Measurements from ENCODE around the gene MIEF1. TPM values are rescaled to one million over a fixed set of nuclear protein-coding genes. Genes with fewer than 3 reads are reported as not detected.

The MIEF1 gene
- total RNA-seq, 2 donors from 2014 or later, result 14.4 to 22.1 TPM

DNA sequence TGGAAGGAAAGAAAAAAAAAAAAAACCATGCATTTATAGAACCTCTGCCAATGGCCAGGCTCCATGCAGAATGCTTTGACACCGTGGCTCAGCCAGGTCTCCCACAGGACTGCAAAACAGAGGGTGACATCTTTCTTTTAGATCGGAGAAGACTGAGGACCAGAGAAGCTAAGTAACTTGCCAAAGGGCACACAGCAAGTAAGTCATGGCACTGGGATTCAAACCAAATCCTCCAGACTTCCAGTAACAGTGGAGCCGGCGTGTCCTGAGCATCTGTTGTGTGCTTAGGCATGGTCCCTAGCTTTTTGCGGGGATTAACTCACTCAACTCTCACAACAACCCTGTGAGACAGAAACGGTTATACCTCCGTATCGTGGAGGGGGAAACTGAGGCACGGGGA lies 24.5 kb upstream of the MIEF1 start:
- Histone ChIP-seq H3K9me3 (no peaks in the 10 kb centered on the region), H3K27me3 (no peaks in the 10 kb centered on the region), H3K36me3 (no peaks in the 10 kb centered on the region), H3K4me3 (no peak overlapping the region), H3K27ac (no peak overlapping the region), H3K4me1 (peaks cover 0 to 29% of the 10 kb centered on the region in 2 donors)
- no peak for DNase-seq (ENCODE audit: low spot score)
- TF ChIP-seq, protein P1, sequence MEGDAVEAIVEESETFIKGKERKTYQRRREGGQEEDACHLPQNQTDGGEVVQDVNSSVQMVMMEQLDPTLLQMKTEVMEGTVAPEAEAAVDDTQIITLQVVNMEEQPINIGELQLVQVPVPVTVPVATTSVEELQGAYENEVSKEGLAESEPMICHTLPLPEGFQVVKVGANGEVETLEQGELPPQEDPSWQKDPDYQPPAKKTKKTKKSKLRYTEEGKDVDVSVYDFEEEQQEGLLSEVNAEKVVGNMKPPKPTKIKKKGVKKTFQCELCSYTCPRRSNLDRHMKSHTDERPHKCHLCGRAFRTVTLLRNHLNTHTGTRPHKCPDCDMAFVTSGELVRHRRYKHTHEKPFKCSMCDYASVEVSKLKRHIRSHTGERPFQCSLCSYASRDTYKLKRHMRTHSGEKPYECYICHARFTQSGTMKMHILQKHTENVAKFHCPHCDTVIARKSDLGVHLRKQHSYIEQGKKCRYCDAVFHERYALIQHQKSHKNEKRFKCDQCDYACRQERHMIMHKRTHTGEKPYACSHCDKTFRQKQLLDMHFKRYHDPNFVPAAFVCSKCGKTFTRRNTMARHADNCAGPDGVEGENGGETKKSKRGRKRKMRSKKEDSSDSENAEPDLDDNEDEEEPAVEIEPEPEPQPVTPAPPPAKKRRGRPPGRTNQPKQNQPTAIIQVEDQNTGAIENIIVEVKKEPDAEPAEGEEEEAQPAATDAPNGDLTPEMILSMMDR (IDR thresholded peaks at IDR 0.05), result no peak

DNA sequence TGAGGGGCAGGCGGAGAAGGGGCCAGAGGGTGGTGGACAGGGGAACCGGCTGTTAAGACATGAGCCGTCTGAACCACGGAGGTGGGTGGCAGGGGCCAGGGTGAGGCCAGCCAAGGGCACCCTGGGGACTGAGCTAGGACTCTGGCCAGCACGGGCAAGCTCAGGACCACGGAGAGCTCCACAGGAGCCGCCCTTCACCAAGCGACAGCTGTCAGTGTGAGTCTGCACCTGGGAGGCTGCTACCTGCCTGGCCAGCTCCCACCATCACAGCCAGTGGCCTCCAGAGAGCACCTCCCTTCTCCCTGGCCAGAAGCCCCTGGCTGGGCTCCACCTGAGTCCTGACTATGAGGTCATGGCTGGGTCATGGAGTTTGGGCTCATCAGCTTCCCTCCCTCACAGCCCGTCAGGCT lies 23.6 kb upstream of the MIEF1 start:
- peaks cover 0 to 20% of the 10 kb centered on the region in 2 donors for H3K4me1 ChIP-seq
- no peak overlapping the region for H3K4me3 ChIP-seq
- TF ChIP-seq, protein P1 (IDR thresholded peaks at IDR 0.05), result no peak
- H3K9me3 ChIP-seq, result no peaks in the 10 kb centered on the region
- no peaks in the 10 kb centered on the region for H3K27me3 ChIP-seq
- no peaks in the 10 kb centered on the region for H3K36me3 ChIP-seq
- no peak for DNase-seq (ENCODE audit: low spot score)
- no peak overlapping the region for H3K27ac ChIP-seq

DNA sequence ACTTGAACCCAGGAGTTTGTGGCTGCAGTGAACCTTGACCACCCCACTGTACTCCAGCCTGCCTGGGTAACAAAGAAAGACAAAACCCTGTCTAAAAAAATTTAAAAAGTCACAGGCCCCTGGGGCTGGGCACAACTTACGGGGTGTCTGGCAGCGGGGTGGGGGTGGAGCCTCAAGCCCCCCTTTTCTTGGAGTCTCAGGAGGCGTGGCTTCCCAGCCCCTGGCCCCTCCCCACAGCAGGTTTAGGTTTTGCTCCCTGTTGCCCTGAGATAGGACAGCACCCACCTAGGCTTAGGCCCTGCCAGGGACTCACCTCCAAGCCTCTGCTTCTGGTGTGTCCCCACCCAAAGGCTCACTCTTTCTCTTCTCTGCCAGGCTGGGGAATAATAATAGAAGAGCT lies 22.8 kb upstream of the MIEF1 start:
- Histone ChIP-seq H3K4me3 (no peak overlapping the region), H3K27me3 (no peaks in the 10 kb centered on the region), H3K9me3 (no peaks in the 10 kb centered on the region), H3K36me3 (no peaks in the 10 kb centered on the region), H3K27ac (no peak overlapping the region), H3K4me1 (peaks cover 0 to 12% of the 10 kb centered on the region in 2 donors)
- TF ChIP-seq, protein P1 (IDR thresholded peaks at IDR 0.05), result no peak
- no peak for DNase-seq (ENCODE audit: low spot score)

DNA sequence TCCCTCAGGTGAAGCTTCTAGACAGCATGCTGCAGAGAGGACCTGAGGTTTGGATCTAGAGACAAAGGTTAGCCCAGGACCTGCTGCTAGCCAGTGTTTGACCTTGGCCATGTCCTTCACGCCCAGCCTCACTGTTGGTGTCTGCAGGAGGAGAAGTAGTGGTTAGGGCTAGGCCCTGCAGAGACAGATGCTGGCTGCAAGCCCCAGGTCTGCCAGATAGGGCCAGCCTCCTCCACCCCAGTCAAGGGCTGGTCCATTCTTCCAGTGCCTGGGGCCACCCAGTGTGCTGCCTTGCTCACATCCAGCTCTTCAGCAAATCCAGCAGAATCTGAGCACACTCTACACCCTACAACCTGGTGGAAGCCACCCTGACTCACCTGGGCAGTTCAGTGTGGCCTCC lies 21.5 kb upstream of the MIEF1 start:
- Histone ChIP-seq H3K9me3 (no peaks in the 10 kb centered on the region), H3K4me3 (no peak overlapping the region), H3K4me1 (peaks cover 0 to 8% of the 10 kb centered on the region in 2 donors), H3K27me3 (no peaks in the 10 kb centered on the region), H3K27ac (no peak overlapping the region), H3K36me3 (no peaks in the 10 kb centered on the region)
- DNase-seq (ENCODE audit: low spot score), result no peak
- TF ChIP-seq, protein P1 (IDR thresholded peaks at IDR 0.05), result no peak

DNA sequence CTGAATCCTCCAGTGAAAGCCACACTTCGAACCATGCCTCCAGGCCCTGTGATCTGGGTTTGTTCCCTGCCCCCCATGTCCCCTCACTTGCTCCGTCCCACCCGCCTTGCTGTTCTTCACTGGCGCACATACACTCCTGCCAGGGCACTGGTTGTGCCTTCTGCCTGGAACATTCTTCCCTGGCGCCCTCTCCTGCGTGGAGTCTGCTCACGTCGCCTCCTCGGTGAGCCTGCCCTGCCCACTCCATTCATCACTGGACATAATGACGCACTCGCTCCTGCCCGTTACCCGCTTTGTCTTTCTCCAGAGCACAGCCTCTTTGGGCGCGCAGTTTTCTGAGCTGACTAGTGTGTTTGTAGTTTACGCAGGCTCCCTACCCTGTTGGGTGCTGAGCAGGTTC lies 21.0 kb upstream of the MIEF1 start:
- TF ChIP-seq, protein P1 (IDR thresholded peaks at IDR 0.05), result no peak
- Histone ChIP-seq H3K9me3 (no peaks in the 10 kb centered on the region), H3K27me3 (no peaks in the 10 kb centered on the region), H3K4me3 (no peak overlapping the region), H3K27ac (no peak overlapping the region), H3K4me1 (peaks cover 0 to 8% of the 10 kb centered on the region in 2 donors), H3K36me3 (no peaks in the 10 kb centered on the region)
- DNase-seq (ENCODE audit: low spot score), result no peak

DNA sequence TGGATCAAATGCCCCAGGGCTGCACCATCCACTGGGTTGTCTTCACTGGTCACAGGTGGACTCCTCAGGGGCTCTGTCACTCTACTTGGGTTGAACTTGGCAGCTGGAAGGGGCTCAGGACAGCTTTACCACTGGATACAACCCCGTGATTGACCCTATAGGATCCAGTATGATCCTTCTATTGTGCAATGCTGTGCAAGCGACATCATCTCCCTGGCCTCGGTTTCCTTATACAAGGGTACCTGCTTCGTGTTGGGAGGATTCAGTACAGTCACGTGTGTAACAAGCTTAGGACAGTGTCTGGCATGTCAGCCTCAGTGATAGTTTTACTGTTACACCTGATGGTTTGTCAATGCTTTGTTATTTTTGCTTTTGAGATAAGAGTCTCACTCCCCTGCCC lies 20.5 kb upstream of the MIEF1 start:
- Histone ChIP-seq H3K27ac (no peak overlapping the region), H3K4me1 (peaks cover 0 to 8% of the 10 kb centered on the region in 2 donors), H3K9me3 (no peaks in the 10 kb centered on the region), H3K4me3 (no peak overlapping the region), H3K36me3 (no peaks in the 10 kb centered on the region), H3K27me3 (no peaks in the 10 kb centered on the region)
- DNase-seq (ENCODE audit: low spot score), result no peak
- TF ChIP-seq, protein P1 (IDR thresholded peaks at IDR 0.05), result no peak
